ENCODE results near the gene PHTF1. TPM values are rescaled to one million over a fixed set of nuclear protein-coding genes. Genes with fewer than 3 reads are reported as not detected.

The PHTF1 gene
- polyA plus RNA-seq, 1 donor from 2014 or later: 46.1 TPM

- Histone ChIP-seq H3K27ac (ENCODE audit: low read length) (no peak overlapping the region), H3K27me3 (ENCODE audit: insufficient read depth, low read depth, low read length) (no peaks in the 10 kb centered on the region), H3K9me2 (ENCODE audit: insufficient read depth, low read length) (no peaks in the 10 kb centered on the region), H3K9ac (ENCODE audit: low read length) (no peak overlapping the region), H3K79me2 (replicated peaks; ENCODE audit: insufficient read depth, low read length) (peaks cover 64% of the 10 kb centered on the region), H3K36me3 (ENCODE audit: insufficient read depth, low read length) (no peaks in the 10 kb centered on the region), H4K20me1 (ENCODE audit: insufficient read depth) (peaks cover 3% of the 10 kb centered on the region), H3K4me2 (ENCODE audit: low read length) (no peak overlapping the region), H2AFZ (ENCODE audit: low read depth, low read length) (no peak overlapping the region), H3F3A (ENCODE audit: insufficient read depth, low read length, poor library complexity, severe bottlenecking) (no peaks in the 10 kb centered on the region), H3K9me3 (ENCODE audit: low read length) (no peaks in the 10 kb centered on the region), H3K4me3 (ENCODE audit: low read length) (no peak overlapping the region)
- TF ChIP-seq SMC3 (conservative IDR thresholded peaks at IDR 0.05; ENCODE audit: poor library complexity) (no peak), EP300 (conservative IDR thresholded peaks at IDR 0.05; ENCODE audit: poor library complexity, severe bottlenecking) (no peak), RAD21 (conservative IDR thresholded peaks at IDR 0.05) (no peak), POLR2AphosphoS5 (IDR thresholded peaks at IDR 0.05) (no peak), EZH2 (IDR thresholded peaks at IDR 0.05; ENCODE audit: borderline replicate concordance, insufficient read depth, low read length, poor library complexity, severe bottlenecking) (no peak), MXI1 (conservative IDR thresholded peaks at IDR 0.05; ENCODE audit: poor library complexity, severe bottlenecking) (no peak), TAF1 (IDR thresholded peaks at IDR 0.05; ENCODE audit: low read depth) (no peak)
- TF ChIP-seq, protein P1, sequence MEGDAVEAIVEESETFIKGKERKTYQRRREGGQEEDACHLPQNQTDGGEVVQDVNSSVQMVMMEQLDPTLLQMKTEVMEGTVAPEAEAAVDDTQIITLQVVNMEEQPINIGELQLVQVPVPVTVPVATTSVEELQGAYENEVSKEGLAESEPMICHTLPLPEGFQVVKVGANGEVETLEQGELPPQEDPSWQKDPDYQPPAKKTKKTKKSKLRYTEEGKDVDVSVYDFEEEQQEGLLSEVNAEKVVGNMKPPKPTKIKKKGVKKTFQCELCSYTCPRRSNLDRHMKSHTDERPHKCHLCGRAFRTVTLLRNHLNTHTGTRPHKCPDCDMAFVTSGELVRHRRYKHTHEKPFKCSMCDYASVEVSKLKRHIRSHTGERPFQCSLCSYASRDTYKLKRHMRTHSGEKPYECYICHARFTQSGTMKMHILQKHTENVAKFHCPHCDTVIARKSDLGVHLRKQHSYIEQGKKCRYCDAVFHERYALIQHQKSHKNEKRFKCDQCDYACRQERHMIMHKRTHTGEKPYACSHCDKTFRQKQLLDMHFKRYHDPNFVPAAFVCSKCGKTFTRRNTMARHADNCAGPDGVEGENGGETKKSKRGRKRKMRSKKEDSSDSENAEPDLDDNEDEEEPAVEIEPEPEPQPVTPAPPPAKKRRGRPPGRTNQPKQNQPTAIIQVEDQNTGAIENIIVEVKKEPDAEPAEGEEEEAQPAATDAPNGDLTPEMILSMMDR (IDR thresholded peaks at IDR 0.05; ENCODE audit: poor library complexity, severe bottlenecking): no peak
- TF ChIP-seq, protein P2, sequence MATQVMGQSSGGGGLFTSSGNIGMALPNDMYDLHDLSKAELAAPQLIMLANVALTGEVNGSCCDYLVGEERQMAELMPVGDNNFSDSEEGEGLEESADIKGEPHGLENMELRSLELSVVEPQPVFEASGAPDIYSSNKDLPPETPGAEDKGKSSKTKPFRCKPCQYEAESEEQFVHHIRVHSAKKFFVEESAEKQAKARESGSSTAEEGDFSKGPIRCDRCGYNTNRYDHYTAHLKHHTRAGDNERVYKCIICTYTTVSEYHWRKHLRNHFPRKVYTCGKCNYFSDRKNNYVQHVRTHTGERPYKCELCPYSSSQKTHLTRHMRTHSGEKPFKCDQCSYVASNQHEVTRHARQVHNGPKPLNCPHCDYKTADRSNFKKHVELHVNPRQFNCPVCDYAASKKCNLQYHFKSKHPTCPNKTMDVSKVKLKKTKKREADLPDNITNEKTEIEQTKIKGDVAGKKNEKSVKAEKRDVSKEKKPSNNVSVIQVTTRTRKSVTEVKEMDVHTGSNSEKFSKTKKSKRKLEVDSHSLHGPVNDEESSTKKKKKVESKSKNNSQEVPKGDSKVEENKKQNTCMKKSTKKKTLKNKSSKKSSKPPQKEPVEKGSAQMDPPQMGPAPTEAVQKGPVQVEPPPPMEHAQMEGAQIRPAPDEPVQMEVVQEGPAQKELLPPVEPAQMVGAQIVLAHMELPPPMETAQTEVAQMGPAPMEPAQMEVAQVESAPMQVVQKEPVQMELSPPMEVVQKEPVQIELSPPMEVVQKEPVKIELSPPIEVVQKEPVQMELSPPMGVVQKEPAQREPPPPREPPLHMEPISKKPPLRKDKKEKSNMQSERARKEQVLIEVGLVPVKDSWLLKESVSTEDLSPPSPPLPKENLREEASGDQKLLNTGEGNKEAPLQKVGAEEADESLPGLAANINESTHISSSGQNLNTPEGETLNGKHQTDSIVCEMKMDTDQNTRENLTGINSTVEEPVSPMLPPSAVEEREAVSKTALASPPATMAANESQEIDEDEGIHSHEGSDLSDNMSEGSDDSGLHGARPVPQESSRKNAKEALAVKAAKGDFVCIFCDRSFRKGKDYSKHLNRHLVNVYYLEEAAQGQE (IDR thresholded peaks at IDR 0.05; ENCODE audit: borderline replicate concordance): no peak
Measured at GRCh38 chr1:113779542-113779941, 20.3 kb upstream of the PHTF1 start.

DNA sequence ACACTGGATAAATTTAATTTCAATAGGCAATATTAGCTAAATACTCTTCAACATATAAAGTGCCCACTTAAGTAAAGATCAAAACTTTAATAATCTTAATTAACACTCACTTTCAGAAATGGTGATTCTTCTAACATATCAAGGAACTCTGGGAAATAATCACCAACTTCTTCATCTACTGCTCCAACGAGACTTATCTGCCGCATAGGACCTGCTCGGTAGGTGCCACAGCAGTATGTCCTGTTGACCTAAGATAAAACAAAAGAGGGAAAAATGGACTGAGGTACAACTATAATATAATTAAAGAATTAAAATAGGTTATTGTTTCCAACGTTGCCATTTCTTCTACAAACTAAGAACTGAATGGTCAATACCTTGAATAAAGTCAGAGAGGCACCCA, 18.3 kb upstream of the PHTF1 start:
- H3K36me3 ChIP-seq (ENCODE audit: insufficient read depth, low read length): no peaks in the 10 kb centered on the region
- H3K79me2 ChIP-seq (replicated peaks; ENCODE audit: insufficient read depth, low read length): peaks cover 45% of the 10 kb centered on the region
- H3K4me2 ChIP-seq (ENCODE audit: low read length): no peak overlapping the region
- H3K9me2 ChIP-seq (ENCODE audit: insufficient read depth, low read length): no peaks in the 10 kb centered on the region
- H3K9me3 ChIP-seq (ENCODE audit: low read length): no peaks in the 10 kb centered on the region
- H3K27ac ChIP-seq (ENCODE audit: low read length): no peak overlapping the region
- no peak for TF ChIP-seq RAD21 (conservative IDR thresholded peaks at IDR 0.05)
- no peak for TF ChIP-seq SMC3 (conservative IDR thresholded peaks at IDR 0.05; ENCODE audit: poor library complexity)
- no peak for TF ChIP-seq POLR2AphosphoS5 (IDR thresholded peaks at IDR 0.05)
- TF ChIP-seq EP300 (conservative IDR thresholded peaks at IDR 0.05; ENCODE audit: poor library complexity, severe bottlenecking): no peak
- no peak for TF ChIP-seq EZH2 (IDR thresholded peaks at IDR 0.05; ENCODE audit: borderline replicate concordance, insufficient read depth, low read length, poor library complexity, severe bottlenecking)
- TF ChIP-seq MXI1 (conservative IDR thresholded peaks at IDR 0.05; ENCODE audit: poor library complexity, severe bottlenecking): no peak
- TF ChIP-seq, protein P1 (IDR thresholded peaks at IDR 0.05; ENCODE audit: poor library complexity, severe bottlenecking): no peak
- no peak overlapping the region for H3K4me3 ChIP-seq (ENCODE audit: low read length)
- no peaks in the 10 kb centered on the region for H4K20me1 ChIP-seq (ENCODE audit: insufficient read depth)
- no peaks in the 10 kb centered on the region for H3F3A ChIP-seq (ENCODE audit: insufficient read depth, low read length, poor library complexity, severe bottlenecking)
- H2AFZ ChIP-seq (ENCODE audit: low read depth, low read length): no peak overlapping the region
- H3K27me3 ChIP-seq (ENCODE audit: insufficient read depth, low read depth, low read length): no peaks in the 10 kb centered on the region
- no peak overlapping the region for H3K9ac ChIP-seq (ENCODE audit: low read length)

Data from neural cell (in vitro differentiated cells).